ENCODE data around the gene SLC23A2.
A peak's percentile ranks its signal among the peaks of the same experiment; 100 is the strongest.

The SLC23A2 gene

GRCh38 chr20:4966826-4967751 lies 34.2 kb downstream of the SLC23A2 start:
- DNase-seq (ENCODE audit: low read depth) = no peak

- peak; percentile 21 for DNase-seq (ENCODE audit: low read depth)
Measured at GRCh38 chr20:4962241-4962855, 39.0 kb downstream of the SLC23A2 start.

- no peak for DNase-seq (ENCODE audit: low read depth)
Measured at GRCh38 chr20:4961746-4962145, 39.6 kb downstream of the SLC23A2 start.

GRCh38 chr20:4959592-4959991 lies 41.7 kb downstream of the SLC23A2 start:
- DNase-seq (ENCODE audit: low read depth) = no peak

GRCh38 chr20:4957939-4958362 lies 43.4 kb downstream of the SLC23A2 start:
- DNase-seq (ENCODE audit: low read depth) = no peak

GRCh38 chr20:4957187-4957586 lies 44.1 kb downstream of the SLC23A2 start:
- DNase-seq (ENCODE audit: low read depth) = no peak

GRCh38 chr20:4956200-4956810 lies 45.0 kb downstream of the SLC23A2 start:
- DNase-seq (ENCODE audit: low read depth) = no peak

- no peak for DNase-seq (ENCODE audit: low read depth)
Measured at GRCh38 chr20:4953881-4954280, 47.4 kb downstream of the SLC23A2 start.

- DNase-seq (ENCODE audit: low read depth) = no peak
Measured at GRCh38 chr20:4952229-4952628, 49.1 kb downstream of the SLC23A2 start.

GRCh38 chr20:4951299-4951698 lies 50.0 kb downstream of the SLC23A2 start:
- DNase-seq (ENCODE audit: low read depth) = no peak

- no peak for DNase-seq (ENCODE audit: low read depth)
Measured at GRCh38 chr20:4950841-4951240, 50.5 kb downstream of the SLC23A2 start.

GRCh38 chr20:4950437-4950836 lies 50.9 kb downstream of the SLC23A2 start:
- DNase-seq (ENCODE audit: low read depth) = no peak

GRCh38 chr20:4949833-4950178 lies 51.5 kb downstream of the SLC23A2 start:
- DNase-seq (ENCODE audit: low read depth) = peak; percentile 1

GRCh38 chr20:4947817-4948559 lies 53.3 kb downstream of the SLC23A2 start:
- DNase-seq (ENCODE audit: low read depth) = no peak

- no peak for DNase-seq (ENCODE audit: low read depth)
Measured at GRCh38 chr20:4946986-4947385, 54.3 kb downstream of the SLC23A2 start.

- no peak for DNase-seq (ENCODE audit: low read depth)
Measured at GRCh38 chr20:4946585-4946984, 54.7 kb downstream of the SLC23A2 start.

- no peak for DNase-seq (ENCODE audit: low read depth)
Measured at GRCh38 chr20:4944518-4945313, 56.6 kb downstream of the SLC23A2 start.

GRCh38 chr20:4942331-4942730 lies 59.0 kb downstream of the SLC23A2 start:
- DNase-seq (ENCODE audit: low read depth) = no peak

GRCh38 chr20:4937407-4938319 lies 63.6 kb downstream of the SLC23A2 start:
- no peak for DNase-seq (ENCODE audit: low read depth)

- DNase-seq (ENCODE audit: low read depth) = no peak
Measured at GRCh38 chr20:4936851-4937406, 64.4 kb downstream of the SLC23A2 start.
